HG03442 (cell line): ENCODE results near the gene PTBP1.

Experiments used
- ATAC-seq: cut with Tn5 transposase; IDR thresholded peaks from one replicate; pipeline ENCODE4 v1.9.1; 2021; ENCODE audit warnings: mild to moderate bottlenecking, moderate library complexity; ENCODE audit not compliant: unreplicated experiment

Gene PTBP1

GRCh38 chr19:796692-797527, at the start of gene PTBP1:
Gene PTBP1 (plus strand): TSS chr19:797452. CDS start chr19:797498, 46 bp downstream.
- ATAC-seq = peak; percentile 67

DNA sequence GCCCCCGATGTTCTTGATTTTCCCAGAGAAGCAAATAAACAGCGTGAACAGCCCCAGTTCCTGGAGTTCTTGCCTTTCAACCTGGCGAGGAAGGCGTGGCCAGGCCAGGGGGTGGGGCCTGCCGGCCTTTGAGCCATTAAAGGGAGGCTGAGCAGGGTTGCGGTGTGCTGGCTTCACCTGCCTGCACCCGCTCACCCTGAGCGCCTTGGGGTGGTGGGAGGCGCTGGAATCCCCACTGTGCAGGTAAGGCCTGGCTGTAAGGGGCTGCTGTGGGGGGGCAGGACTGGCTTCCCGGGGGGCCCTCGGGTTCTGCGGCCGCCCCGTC, 49.0 kb upstream of the PTBP1 start:
- ATAC-seq = no peak

DNA sequence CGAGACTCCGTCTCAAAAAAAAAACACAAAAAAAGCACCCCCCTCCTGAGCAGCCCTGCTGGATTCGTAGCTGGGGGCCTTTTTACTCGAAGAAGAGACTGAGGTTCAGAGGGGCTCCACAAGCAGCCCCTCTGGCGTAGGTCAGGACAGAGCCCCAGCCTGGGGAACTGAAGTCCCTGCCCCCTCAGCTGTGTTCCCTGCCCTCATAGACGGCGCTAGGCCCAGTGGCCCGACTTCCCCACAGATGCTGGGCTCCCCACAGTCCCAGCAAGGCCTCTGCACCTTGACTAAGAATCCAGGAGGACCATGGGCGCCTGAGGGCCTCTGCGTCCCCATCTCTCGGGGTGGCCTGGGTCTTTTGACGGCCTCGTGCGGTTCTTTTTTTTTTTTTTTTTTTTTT, 47.4 kb upstream of the PTBP1 start:
- ATAC-seq = no peak

GRCh38 chr19:750640-751423, 46.4 kb upstream of the PTBP1 start, which contains the start of gene MISP:
Gene MISP (plus strand): TSS chr19:751112. CDS start chr19:756947, 5,835 bp downstream.
- ATAC-seq = no peak

- no peak for ATAC-seq
These were observed 45.5 kb upstream of the PTBP1 start for GRCh38 chr19:751501-752341.

GRCh38 chr19:752652-753517, 44.4 kb upstream of the PTBP1 start:
- no peak for ATAC-seq

DNA sequence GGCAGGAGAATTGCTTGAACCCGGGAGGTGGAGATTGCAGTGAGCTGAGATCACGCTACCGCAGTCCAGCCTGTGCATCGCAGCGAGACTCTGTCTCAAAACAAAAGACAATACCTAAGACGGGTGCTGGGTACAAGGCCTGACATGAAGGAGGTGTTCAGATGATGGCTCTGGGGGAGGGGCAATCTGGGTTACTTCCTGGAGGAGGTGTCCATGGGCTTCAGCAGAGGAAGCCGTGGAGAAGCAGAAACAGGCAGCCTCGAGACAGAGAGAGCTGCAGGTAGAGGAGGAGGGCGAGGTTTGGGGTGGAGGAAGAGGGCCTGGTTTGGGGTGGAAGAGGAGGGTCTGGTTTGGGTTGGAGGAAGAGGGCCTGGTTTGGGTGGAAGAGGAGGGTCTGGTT, 42.7 kb upstream of the PTBP1 start:
- no peak for ATAC-seq

GRCh38 chr19:755063-755462, 42.2 kb upstream of the PTBP1 start:
- ATAC-seq = no peak

DNA sequence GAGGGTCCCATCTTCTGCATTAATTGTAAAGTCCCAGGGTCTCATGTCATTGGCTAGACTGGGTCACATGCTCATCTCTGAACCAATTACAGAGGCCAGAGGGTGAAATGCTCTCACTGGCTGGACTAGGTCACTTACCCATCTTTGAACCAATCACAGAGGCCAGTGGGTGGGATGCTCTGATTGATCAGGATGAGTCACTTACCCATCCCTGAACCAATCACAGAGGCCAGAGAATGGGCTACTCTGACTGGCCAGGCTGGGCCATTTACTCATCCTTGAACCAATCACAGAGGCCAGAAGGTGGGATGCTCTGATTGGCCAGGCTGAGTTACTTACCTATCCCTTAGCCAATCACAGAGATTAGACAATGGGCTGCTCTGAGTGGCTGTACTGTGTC, 41.0 kb upstream of the PTBP1 start:
- no peak for ATAC-seq

GRCh38 chr19:756821-757688, 40.2 kb upstream of the PTBP1 start:
- no peak for ATAC-seq

DNA sequence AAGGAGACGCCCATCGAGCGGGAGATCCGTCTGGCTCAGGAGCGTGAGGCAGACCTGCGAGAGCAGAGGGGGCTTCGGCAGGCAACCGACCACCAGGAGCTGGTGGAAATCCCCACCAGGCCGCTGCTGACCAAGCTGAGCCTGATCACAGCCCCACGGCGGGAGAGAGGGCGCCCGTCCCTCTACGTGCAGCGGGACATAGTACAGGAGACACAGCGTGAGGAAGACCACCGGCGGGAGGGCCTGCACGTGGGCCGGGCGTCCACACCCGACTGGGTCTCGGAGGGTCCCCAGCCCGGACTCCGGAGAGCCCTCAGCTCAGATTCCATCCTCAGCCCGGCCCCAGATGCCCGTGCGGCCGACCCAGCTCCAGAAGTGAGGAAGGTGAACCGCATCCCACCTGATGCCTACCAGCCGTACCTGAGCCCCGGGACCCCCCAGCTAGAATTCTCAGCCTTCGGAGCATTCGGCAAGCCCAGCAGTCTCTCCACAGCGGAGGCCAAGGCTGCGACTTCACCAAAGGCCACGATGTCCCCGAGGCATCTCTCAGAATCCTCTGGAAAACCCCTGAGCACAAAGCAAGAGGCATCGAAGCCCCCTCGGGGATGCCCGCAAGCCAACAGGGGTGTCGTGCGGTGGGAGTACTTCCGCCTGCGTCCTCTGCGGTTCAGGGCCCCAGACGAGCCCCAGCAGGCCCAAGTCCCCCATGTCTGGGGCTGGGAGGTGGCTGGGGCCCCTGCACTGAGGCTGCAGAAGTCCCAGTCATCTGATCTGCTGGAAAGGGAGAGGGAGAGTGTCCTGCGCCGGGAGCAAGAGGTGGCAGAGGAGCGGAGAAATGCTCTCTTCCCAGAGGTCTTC, 39.2 kb upstream of the PTBP1 start:
- no peak for ATAC-seq

- ATAC-seq = no peak
These were observed 34.1 kb upstream of the PTBP1 start for GRCh38 chr19:763181-763580.

GRCh38 chr19:763869-764268, 33.4 kb upstream of the PTBP1 start:
- ATAC-seq = no peak

GRCh38 chr19:764301-764700, 33.0 kb upstream of the PTBP1 start:
- no peak for ATAC-seq

DNA sequence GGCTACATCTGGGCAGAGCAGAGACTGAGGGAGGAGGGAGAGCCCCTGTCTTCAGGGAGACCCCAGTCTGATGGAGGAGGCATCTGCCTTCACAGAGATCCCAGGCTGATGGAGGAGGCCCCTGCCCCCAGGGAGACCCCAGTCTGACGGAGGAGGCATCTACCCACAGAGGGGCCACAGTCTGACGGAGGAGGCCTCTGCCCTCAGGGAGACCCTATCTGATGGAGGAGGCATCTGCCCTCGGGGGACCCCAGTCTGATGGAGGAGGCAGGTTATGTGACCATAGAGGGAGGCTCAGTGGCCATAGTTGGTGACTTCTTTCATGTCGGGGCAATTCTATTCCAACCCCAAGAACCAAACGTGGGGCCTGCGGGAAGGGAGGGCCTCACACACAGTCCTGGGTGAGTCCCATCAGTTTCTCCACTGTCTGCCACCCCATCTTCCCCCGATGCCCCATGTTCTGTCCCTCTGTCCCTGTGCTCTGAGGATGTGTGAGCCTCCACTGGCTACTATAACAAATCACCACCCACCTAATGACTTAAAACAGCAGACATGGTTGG, 32.0 kb upstream of the PTBP1 start:
- ATAC-seq = no peak

GRCh38 chr19:768424-768823, 28.8 kb upstream of the PTBP1 start:
- ATAC-seq = no peak

GRCh38 chr19:769616-770015, 27.6 kb upstream of the PTBP1 start:
- no peak for ATAC-seq

DNA sequence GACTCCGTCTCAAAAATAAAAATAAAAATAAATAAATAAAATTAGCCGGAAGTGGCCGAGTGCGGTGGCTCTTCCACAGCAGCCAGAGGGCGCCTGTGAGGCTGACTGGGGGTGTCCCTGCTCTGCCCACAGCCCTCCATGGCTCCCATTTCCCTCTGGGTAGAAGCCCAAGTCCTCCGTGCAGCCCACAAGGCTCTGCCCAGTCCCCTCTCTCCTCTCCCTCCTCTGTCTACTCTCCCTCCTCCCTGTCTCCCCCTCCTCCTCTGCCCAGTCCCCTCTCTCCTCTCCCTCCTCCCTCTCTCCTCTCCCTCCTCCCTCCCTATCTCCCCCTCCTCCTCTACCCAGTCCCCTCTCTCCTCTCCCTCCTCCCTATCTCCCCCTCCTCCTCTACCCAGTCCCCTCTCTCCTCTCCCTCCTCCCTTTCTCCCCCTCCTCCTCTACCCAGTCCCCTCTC, 25.9 kb upstream of the PTBP1 start:
- ATAC-seq = no peak
